Uterus (tissue), 2 donors: ENCODE data around the gene TFEC.

ENCODE experiments used
- CTCF ChIP-seq, 4 experiments: fragments of 200-600 bp in 2 of 4; fragments of 450-650 bp in 2 of 4; sonication (generic) in 2 of 4; IDR thresholded peaks; one replicate each; pipeline ENCODE4 v1.5.1; 2016 to 2019; ENCODE audit warnings: antibody characterized with exemption in 4 of 4, mild to moderate bottlenecking in 2 of 4, moderate library complexity in 1 of 4
- POLR2A ChIP-seq, 2 donors: fragments of 450-650 bp; IDR thresholded peaks; one replicate each; pipeline ENCODE4 v1.6.1; 2016; ENCODE audit warnings: antibody characterized with exemption in 2 of 2, mild to moderate bottlenecking in 1 of 2, moderate library complexity in 1 of 2

- TF ChIP-seq CTCF (IDR thresholded peaks at IDR 0.05) (no peak), POLR2A (IDR thresholded peaks at IDR 0.05) (no peak)
Observed at GRCh38 chr7:116052006-116052405, 21.4 kb upstream of the TFEC start.
